GM19397 (cell line): ENCODE measurements around the gene GBGT1.

Experiments
- ATAC-seq: cut with Tn5 transposase; IDR thresholded peaks from one replicate; pipeline ENCODE4 v1.9.1; 2021; ENCODE audit warnings: mild to moderate bottlenecking, moderate library complexity; ENCODE audit not compliant: unreplicated experiment

Gene GBGT1

GRCh38 chr9:133104718-133105460 is 58.8 kb downstream of the GBGT1 start:
- no peak for ATAC-seq

GRCh38 chr9:133103987-133104505 is 59.7 kb downstream of the GBGT1 start:
- ATAC-seq: no peak

- no peak for ATAC-seq
Measured at GRCh38 chr9:133103183-133103986, 60.3 kb downstream of the GBGT1 start.
